Keratinocyte (primary cell): ENCODE measurements around the gene SERINC5. TPM values are rescaled to one million over a fixed set of nuclear protein-coding genes. Genes with fewer than 3 reads are reported as not detected.

Experiments
- DNase-seq: peaks from one replicate; pipeline ENCODE4 v3.0.0-alpha.2; 2011; ENCODE audit warnings: low read depth, missing footprints, low spot score
- FAIRE-seq: peaks from 2 replicates; lab custom pipeline; 2011; peaks lifted over from hg19 to GRCh38; lab: Jason Lieb, UNC
- H2AFZ ChIP-seq: 2 replicates; pipeline ENCODE4 v1.6.0; 2012; ENCODE audit warnings: low read length, control low read depth, inconsistent platforms; ENCODE audit not compliant: control insufficient read depth
- H3K27ac ChIP-seq: 2 replicates; pipeline ENCODE4 v1.5.1; 2011; ENCODE audit warnings: low read length; ENCODE audit not compliant: control insufficient read depth, insufficient read depth
- H3K27me3 ChIP-seq: 3 replicates; pipeline ENCODE4 v1.6.0; 2011; ENCODE audit warnings: low read length; ENCODE audit not compliant: control insufficient read depth, insufficient read depth; ENCODE audit errors: extremely low read depth
- H3K36me3 ChIP-seq, 2 experiments: 2 replicates in 1 of 2; 3 replicates in 1 of 2; pipeline ENCODE4 v1.5.1; 2011; ENCODE audit warnings: low read length in 2 of 2, mild to moderate bottlenecking in 1 of 2; ENCODE audit not compliant: control insufficient read depth in 2 of 2, insufficient read depth in 2 of 2; ENCODE audit errors: extremely low read depth in 1 of 2
- H3K4me1 ChIP-seq: 3 replicates; pipeline ENCODE4 v1.5.1; 2011; ENCODE audit warnings: low read length; ENCODE audit not compliant: control insufficient read depth, insufficient read depth; ENCODE audit errors: extremely low read depth
- H3K4me2 ChIP-seq: 3 replicates; pipeline ENCODE4 v1.6.0; 2011; ENCODE audit warnings: low read depth, low read length; ENCODE audit not compliant: control insufficient read depth, insufficient read depth; ENCODE audit errors: extremely low read depth
- H3K4me3 ChIP-seq, 3 experiments: fragments of 200-600 bp in 1 of 3; sonication (generic) in 1 of 3; 2 replicates in 2 of 3; 3 replicates in 1 of 3; pipeline ENCODE4 v1.5.1; 2011 to 2016; ENCODE audit warnings: low read length in 3 of 3, mild to moderate bottlenecking in 3 of 3, control low read depth in 2 of 3, inconsistent platforms in 1 of 3, low read depth in 1 of 3, mixed read lengths in 1 of 3, mixed run types in 1 of 3, moderate library complexity in 1 of 3; ENCODE audit not compliant: control insufficient read depth in 2 of 3, insufficient read depth in 2 of 3; ENCODE audit errors: extremely low read depth in 1 of 3
- H3K79me2 ChIP-seq: 2 replicates; pipeline ENCODE4 v1.6.0; 2012; ENCODE audit warnings: low read length; ENCODE audit not compliant: control insufficient read depth, insufficient read depth
- H3K9ac ChIP-seq: 3 replicates; pipeline ENCODE4 v1.6.0; 2011; ENCODE audit warnings: low read length; ENCODE audit not compliant: control insufficient read depth, insufficient read depth; ENCODE audit errors: extremely low read depth
- H3K9me1 ChIP-seq: 3 replicates; pipeline ENCODE4 v1.6.0; 2011; ENCODE audit warnings: low read length; ENCODE audit not compliant: control insufficient read depth, insufficient read depth; ENCODE audit errors: extremely low read depth
- H3K9me3 ChIP-seq: 2 replicates; pipeline ENCODE4 v1.5.1; 2012; ENCODE audit warnings: low read depth, low read length; ENCODE audit not compliant: control insufficient read depth
- H4K20me1 ChIP-seq: 3 replicates; pipeline ENCODE4 v1.6.0; 2011; ENCODE audit warnings: low read length; ENCODE audit not compliant: control insufficient read depth, insufficient read depth; ENCODE audit errors: extremely low read depth
- CTCF ChIP-seq, 3 experiments: IDR thresholded peaks in 1 of 3; conservative IDR thresholded peaks in 1 of 3; optimal IDR thresholded peaks in 1 of 3; 2 replicates in 2 of 3; 3 replicates in 1 of 3; pipeline versions ENCODE3 to v1.5.1; 2011; ENCODE audit warnings: low read length in 3 of 3, mild to moderate bottlenecking in 3 of 3, moderate library complexity in 2 of 3, control low read depth in 1 of 3, inconsistent platforms in 1 of 3; ENCODE audit not compliant: insufficient read depth in 2 of 3; ENCODE audit errors: extremely low read depth in 1 of 3
- EZH2 ChIP-seq: IDR thresholded peaks from one replicate; pipeline ENCODE4 v1.6.1; 2012; ENCODE audit warnings: inconsistent platforms, mild to moderate bottlenecking, low read length, moderate library complexity
- dilution Hi-C: fragments of 300-500 bp; cut with MboI; formaldehyde crosslinking; loops from one replicate; pipeline ENCODE4 v1.7.0; 2020; ENCODE audit warnings: low sequenced_read_pairs; ENCODE audit not compliant: extremely low pct_ligation_motif_present
- polyA plus RNA-seq, 5 experiments: library from polyadenylated mRNA; depleted of rRNA in 3 of 5; stranded (reverse) in 3 of 5; stranded (forward) in 1 of 5; unstranded in 1 of 5; fragments of >200 nt; gene quantifications; 1 replicate in 1 of 5; 2 replicates in 3 of 5; 3 replicates in 1 of 5; pipeline versions ENCODE4 v1.2.1 to v1.2.3, GENCODE V29; 2011 to 2012; ENCODE audit warnings: missing spikeins in 2 of 5, low read depth in 1 of 5, low replicate concordance in 1 of 5

Gene SERINC5
- polyA plus RNA-seq, 1 donor (not counting 4 experiments of a cell fraction or from before 2014, with no cell fraction given), result 20.0 TPM

- FAIRE-seq, result no peak
- dilution Hi-C loops, result no loop called here
- Histone ChIP-seq H3K36me3 (no peaks in the 10 kb centered on the region), H3K9me3 (no peaks in the 10 kb centered on the region), H3K4me2 (no peak overlapping the region), H3K9me1 (no peaks in the 10 kb centered on the region), H4K20me1 (no peaks in the 10 kb centered on the region), H3K4me3 (no peak overlapping the region), H3K4me1 (no peaks in the 10 kb centered on the region), H3K27me3 (no peaks in the 10 kb centered on the region), H2AFZ (no peak overlapping the region), H3K79me2 (peaks cover 29% of the 10 kb centered on the region), H3K9ac (no peak overlapping the region), H3K27ac (no peak overlapping the region)
- TF ChIP-seq EZH2, result no peak
- TF ChIP-seq CTCF (optimal IDR thresholded peaks at IDR 0.05 in 1 of 3, IDR thresholded peaks at IDR 0.05 in 1 of 3, conservative IDR thresholded peaks at IDR 0.05 in 1 of 3; ENCODE audit: extremely low read depth in 1 of 3, insufficient read depth in 2 of 3, low read length in 3 of 3), result no peak
- no peak for DNase-seq
Observed at GRCh38 chr5:80227979-80228596, 27.8 kb downstream of the SERINC5 start.

GRCh38 chr5:80225934-80226326 is 29.9 kb downstream of the SERINC5 start:
- Histone ChIP-seq H3K9ac (no peak overlapping the region), H3K36me3 (no peaks in the 10 kb centered on the region), H3K4me2 (no peak overlapping the region), H3K9me1 (no peaks in the 10 kb centered on the region), H3K79me2 (peaks cover 14% of the 10 kb centered on the region), H3K27ac (no peak overlapping the region), H3K4me1 (no peaks in the 10 kb centered on the region), H3K4me3 (no peak overlapping the region), H3K27me3 (no peaks in the 10 kb centered on the region), H3K9me3 (no peaks in the 10 kb centered on the region), H4K20me1 (no peaks in the 10 kb centered on the region), H2AFZ (no peak overlapping the region)
- FAIRE-seq (no peak), DNase-seq (no peak)
- dilution Hi-C loops, result no loop called here
- TF ChIP-seq EZH2 (no peak), CTCF (optimal IDR thresholded peaks at IDR 0.05 in 1 of 3, IDR thresholded peaks at IDR 0.05 in 1 of 3, conservative IDR thresholded peaks at IDR 0.05 in 1 of 3; ENCODE audit: extremely low read depth in 1 of 3, insufficient read depth in 2 of 3, low read length in 3 of 3) (no peak)
